ENCODE measurements around the gene PTPN7. TPM values are rescaled to one million over a fixed set of nuclear protein-coding genes. Genes with fewer than 3 reads are reported as not detected.

PTPN7 gene
- total and polyA plus RNA-seq, 2 of the 13 experiments (the other 11 are each of a cell fraction or from before 2014, with no cell fraction given) = not detected

- ATAC-seq (peak; percentile 10; the same call in 1 of the 3 replicates), FAIRE-seq (no peak), DNase-seq (ENCODE audit: low spot score) (no peak)
- no peak overlapping the region for H3K9ac ChIP-seq (ENCODE audit: insufficient read depth, low read depth, low read length)
- in situ Hi-C loops (cut with HindIII; ENCODE audit: extremely low pct_ligation_motif_present, low pct_unique_long_range_greater_than_20kb) = no loop called here
- peaks cover 4 to 43% of the 10 kb centered on the region in 2 experiments; a peak in 3 of 5 replicates for H3K27me3 ChIP-seq (ENCODE audit: control insufficient read depth in 1 of 2, insufficient read depth in 2 of 2, low read length in 2 of 2)
- no peak overlapping the region for H3K4me3 ChIP-seq (replicated peaks in 1 of 3; ENCODE audit: insufficient read depth in 1 of 3, low read depth in 2 of 3, low read length in 3 of 3)
- ChIA-PET POLR2A (no interaction called here), CTCF (ENCODE audit: low intra/inter-chr PET ratio, low total read pairs) (no interaction called here)
- H3K79me2 ChIP-seq (ENCODE audit: insufficient read depth, low read length) = no peaks in the 10 kb centered on the region
- H2AFZ ChIP-seq (ENCODE audit: low read length) = no peak overlapping the region
- no peaks in the 10 kb centered on the region for H3K9me3 ChIP-seq (ENCODE audit: low read length)
- H3K4me1 ChIP-seq (ENCODE audit: insufficient read depth, low read length) = peaks cover 12% of the 10 kb centered on the region
- 13% methylated on average over 8 of the region's 8 CpGs for WGBS (ENCODE audit: low lambda C conversion rate)
- no peaks in the 10 kb centered on the region for H3K36me3 ChIP-seq (replicated peaks in 1 of 2; ENCODE audit: control insufficient read depth in 1 of 2, insufficient read depth in 2 of 2, low read length in 2 of 2)
- no TSS peak for BruUV-seq (replicated peaks)
- no peak overlapping the region for H3K27ac ChIP-seq (ENCODE audit: extremely low read length, insufficient read depth, low read length)
- no peak; the same call in 1 of the 2 replicates for TF ChIP-seq NR2F6 (IDR thresholded peaks at IDR 0.05)
- TF ChIP-seq NR2F6 (CRISPR knock-in tag; IDR thresholded peaks at IDR 0.05) = peak; percentile 12; the same call in 1 of the 2 replicates
- no peak for TF ChIP-seq JUN (CRISPR knock-in tag; IDR thresholded peaks at IDR 0.05)
- no peak for TF ChIP-seq ZBTB21 (CRISPR knock-in tag; IDR thresholded peaks at IDR 0.05)
- 0 out of 2 replicates have a peak, but pooled peaks have one; percentile 26 for TF ChIP-seq RARA (CRISPR knock-in tag; IDR thresholded peaks at IDR 0.05)
- TF ChIP-seq FOXK1 (CRISPR knock-in tag; IDR thresholded peaks at IDR 0.05; ENCODE audit: borderline replicate concordance, low read depth) = peak; percentile 16; the same call in 1 of the 2 replicates
- H3K4me2 ChIP-seq (ENCODE audit: low read depth, low read length) = no peak overlapping the region
- no peaks in the 10 kb centered on the region for H4K20me1 ChIP-seq (ENCODE audit: insufficient read depth, low read length)
- intact Hi-C loops (cut with micrococcal nuclease; ENCODE audit: unreplicated experiment) = no loop called here
Observed at GRCh38 chr1:202155478-202156021, 4.9 kb downstream of the PTPN7 start.

- BruUV-seq (replicated peaks) = no TSS peak
- no peak overlapping the region for H3K4me2 ChIP-seq (ENCODE audit: low read depth, low read length)
- 11% methylated on average over 10 of the region's 11 CpGs for WGBS (ENCODE audit: low lambda C conversion rate)
- peak; percentile 59 for FAIRE-seq
- ChIA-PET POLR2A (no interaction called here), CTCF (ENCODE audit: low intra/inter-chr PET ratio, low total read pairs) (no interaction called here)
- H3K9me3 ChIP-seq (ENCODE audit: low read length) = no peaks in the 10 kb centered on the region
- no peaks in the 10 kb centered on the region for H3K36me3 ChIP-seq (replicated peaks in 1 of 2; ENCODE audit: control insufficient read depth in 1 of 2, insufficient read depth in 2 of 2, low read length in 2 of 2)
- peaks cover 4 to 44% of the 10 kb centered on the region in 2 experiments; a peak in 3 of 5 replicates for H3K27me3 ChIP-seq (ENCODE audit: control insufficient read depth in 1 of 2, insufficient read depth in 2 of 2, low read length in 2 of 2)
- H3K9ac ChIP-seq (ENCODE audit: insufficient read depth, low read depth, low read length) = no peak overlapping the region
- H3K27ac ChIP-seq (ENCODE audit: extremely low read length, insufficient read depth, low read length) = no peak overlapping the region
- in situ Hi-C loops (cut with HindIII; ENCODE audit: extremely low pct_ligation_motif_present, low pct_unique_long_range_greater_than_20kb) (no loop called here), intact Hi-C loops (cut with micrococcal nuclease; ENCODE audit: unreplicated experiment) (no loop called here)
- no peaks in the 10 kb centered on the region for H4K20me1 ChIP-seq (ENCODE audit: insufficient read depth, low read length)
- peak; percentile 30 for DNase-seq (ENCODE audit: low spot score)
- H3K4me3 ChIP-seq (replicated peaks in 1 of 3; ENCODE audit: insufficient read depth in 1 of 3, low read depth in 2 of 3, low read length in 3 of 3) = no peak overlapping the region
- ATAC-seq = peak; percentile 77
- peaks cover 12% of the 10 kb centered on the region for H3K4me1 ChIP-seq (ENCODE audit: insufficient read depth, low read length)
- H2AFZ ChIP-seq (ENCODE audit: low read length) = no peak overlapping the region
- no peaks in the 10 kb centered on the region for H3K79me2 ChIP-seq (ENCODE audit: insufficient read depth, low read length)
- no peak for TF ChIP-seq FOXA3 (CRISPR knock-in tag; IDR thresholded peaks at IDR 0.05)
- TF ChIP-seq CBX1 (IDR thresholded peaks at IDR 0.05; ENCODE audit: low read depth) = no peak
- TF ChIP-seq XRCC5 (optimal IDR thresholded peaks at IDR 0.05; ENCODE audit: low read length) = peak; percentile 40
- TF ChIP-seq CTCF (CRISPR knock-in tag; IDR thresholded peaks at IDR 0.05) = peak; percentile 70
- TF ChIP-seq ZFX (CRISPR knock-in tag; IDR thresholded peaks at IDR 0.05; ENCODE audit: low read depth) = peak; percentile 38; the same call in 1 of the 2 replicates
- TF ChIP-seq STAG1 (CRISPR knock-in tag; IDR thresholded peaks at IDR 0.05) = peak; percentile 33
- no peak for TF ChIP-seq PATZ1 (CRISPR knock-in tag; IDR thresholded peaks at IDR 0.05)
Observed at GRCh38 chr1:202154766-202155477, 5.5 kb downstream of the PTPN7 start.
